BE2C (cell line): ENCODE measurements around the gene PSME4.

Source experiments
- DNase-seq: peaks from one replicate; pipeline ENCODE4 v3.0.0-alpha.2; 2020
- H3K27me3 ChIP-seq: fragments of 250-450 bp; sonication (Bioruptor Pico); 2 replicates; pipeline ENCODE4 v1.5.1; 2020; ENCODE audit warnings: mild to moderate bottlenecking
- H3K36me3 ChIP-seq: fragments of 250-450 bp; sonication (Bioruptor Pico); 2 replicates; pipeline ENCODE4 v1.5.1; 2020; ENCODE audit warnings: mild to moderate bottlenecking
- H3K4me1 ChIP-seq: fragments of 250-450 bp; sonication (Bioruptor Pico); 2 replicates; pipeline ENCODE4 v1.5.1; 2020
- H3K4me3 ChIP-seq: 2 replicates; pipeline ENCODE4 v1.5.1; 2011; ENCODE audit warnings: low read depth, low read length
- H3K9me3 ChIP-seq: fragments of 250-450 bp; sonication (Bioruptor Pico); 2 replicates; pipeline ENCODE4 v1.5.1; 2020
- TF ChIP-seq, protein P1 (sequence below): IDR thresholded peaks from 2 replicates; pipeline ENCODE4 v1.5.1; 2012; ENCODE audit warnings: mild to moderate bottlenecking, low read depth, low read length

The PSME4 gene

DNA sequence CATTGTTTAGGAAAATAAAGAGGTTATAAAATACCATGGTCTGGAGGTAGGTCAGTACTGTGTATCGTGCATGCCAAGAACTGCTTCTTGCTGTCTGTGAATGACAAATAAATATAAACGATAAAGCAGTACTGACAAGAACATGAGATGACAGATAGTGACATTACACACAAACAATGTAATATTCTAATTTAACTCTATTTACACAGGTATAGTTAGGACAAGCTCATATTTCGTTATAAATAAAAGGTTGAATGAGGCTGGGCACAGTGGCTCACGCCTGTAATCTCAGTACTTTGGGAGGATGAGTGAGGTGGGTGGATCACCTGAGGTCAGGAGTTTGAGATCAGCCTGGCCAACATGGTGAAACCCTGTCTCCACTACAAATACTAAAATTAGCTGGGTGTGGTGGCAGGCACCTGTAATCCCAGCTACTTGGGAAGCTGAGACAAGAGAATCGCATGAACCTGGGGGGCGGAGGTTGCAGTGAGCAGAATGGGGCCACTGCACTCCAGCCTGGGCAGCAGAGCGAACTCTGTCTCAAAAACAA, 96.3 kb downstream of the PSME4 start:
- Histone ChIP-seq H3K4me3 (no peak overlapping the region), H3K36me3 (peaks cover 4% of the 10 kb centered on the region; the same call in 1 of the 2 replicates), H3K4me1 (no peaks in the 10 kb centered on the region), H3K9me3 (no peaks in the 10 kb centered on the region), H3K27me3 (no peaks in the 10 kb centered on the region)
- TF ChIP-seq, protein P1, sequence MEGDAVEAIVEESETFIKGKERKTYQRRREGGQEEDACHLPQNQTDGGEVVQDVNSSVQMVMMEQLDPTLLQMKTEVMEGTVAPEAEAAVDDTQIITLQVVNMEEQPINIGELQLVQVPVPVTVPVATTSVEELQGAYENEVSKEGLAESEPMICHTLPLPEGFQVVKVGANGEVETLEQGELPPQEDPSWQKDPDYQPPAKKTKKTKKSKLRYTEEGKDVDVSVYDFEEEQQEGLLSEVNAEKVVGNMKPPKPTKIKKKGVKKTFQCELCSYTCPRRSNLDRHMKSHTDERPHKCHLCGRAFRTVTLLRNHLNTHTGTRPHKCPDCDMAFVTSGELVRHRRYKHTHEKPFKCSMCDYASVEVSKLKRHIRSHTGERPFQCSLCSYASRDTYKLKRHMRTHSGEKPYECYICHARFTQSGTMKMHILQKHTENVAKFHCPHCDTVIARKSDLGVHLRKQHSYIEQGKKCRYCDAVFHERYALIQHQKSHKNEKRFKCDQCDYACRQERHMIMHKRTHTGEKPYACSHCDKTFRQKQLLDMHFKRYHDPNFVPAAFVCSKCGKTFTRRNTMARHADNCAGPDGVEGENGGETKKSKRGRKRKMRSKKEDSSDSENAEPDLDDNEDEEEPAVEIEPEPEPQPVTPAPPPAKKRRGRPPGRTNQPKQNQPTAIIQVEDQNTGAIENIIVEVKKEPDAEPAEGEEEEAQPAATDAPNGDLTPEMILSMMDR: no peak
- no peak for DNase-seq

DNA sequence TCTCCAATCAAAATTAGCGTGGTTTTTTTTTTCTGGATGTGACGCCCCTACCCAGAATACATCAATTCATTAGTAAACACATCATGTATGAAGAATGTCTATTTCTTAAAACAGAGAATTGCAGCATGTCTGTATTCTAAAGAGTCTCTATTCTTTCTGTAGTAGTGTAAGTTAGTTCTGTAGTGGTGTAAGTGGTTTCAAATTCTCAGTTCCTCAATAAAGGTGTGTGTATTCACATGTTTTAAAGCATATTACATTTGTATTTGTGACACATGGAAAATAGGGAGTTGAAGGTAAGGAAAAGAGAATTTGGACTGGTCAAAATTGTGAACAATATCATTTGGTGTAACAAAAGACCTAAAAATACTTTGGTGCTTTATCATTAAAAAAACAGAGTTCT, 103.0 kb downstream of the PSME4 start:
- no peak overlapping the region for H3K4me3 ChIP-seq
- no peak for DNase-seq
- H3K27me3 ChIP-seq: no peaks in the 10 kb centered on the region
- TF ChIP-seq, protein P1: no peak
- peaks cover 5% of the 10 kb centered on the region for H3K36me3 ChIP-seq
- no peaks in the 10 kb centered on the region for H3K4me1 ChIP-seq
- H3K9me3 ChIP-seq: no peaks in the 10 kb centered on the region

DNA sequence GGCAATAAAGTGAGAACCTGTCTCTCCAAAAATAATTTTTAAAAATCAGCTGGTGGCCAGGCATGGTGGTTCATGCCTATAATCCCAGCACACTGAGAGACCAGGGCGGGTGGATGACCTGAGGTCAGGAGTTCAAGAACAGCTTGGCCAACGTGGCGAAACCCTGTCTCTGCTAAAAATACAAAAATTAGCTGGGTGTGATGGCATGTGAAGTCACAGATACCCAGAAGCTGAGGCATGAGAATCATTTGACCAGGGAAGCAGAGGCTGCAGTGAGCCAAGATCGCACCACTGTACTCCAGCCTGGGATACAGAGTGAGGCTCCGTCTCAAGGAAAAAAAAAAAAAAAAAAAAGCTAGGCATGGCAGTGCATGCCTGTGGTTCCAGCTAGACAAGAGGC, 103.6 kb downstream of the PSME4 start:
- TF ChIP-seq, protein P1: no peak
- H3K36me3 ChIP-seq: peaks cover 5% of the 10 kb centered on the region
- no peaks in the 10 kb centered on the region for H3K9me3 ChIP-seq
- DNase-seq: no peak
- no peak overlapping the region for H3K4me3 ChIP-seq
- no peaks in the 10 kb centered on the region for H3K4me1 ChIP-seq
- H3K27me3 ChIP-seq: no peaks in the 10 kb centered on the region

DNA sequence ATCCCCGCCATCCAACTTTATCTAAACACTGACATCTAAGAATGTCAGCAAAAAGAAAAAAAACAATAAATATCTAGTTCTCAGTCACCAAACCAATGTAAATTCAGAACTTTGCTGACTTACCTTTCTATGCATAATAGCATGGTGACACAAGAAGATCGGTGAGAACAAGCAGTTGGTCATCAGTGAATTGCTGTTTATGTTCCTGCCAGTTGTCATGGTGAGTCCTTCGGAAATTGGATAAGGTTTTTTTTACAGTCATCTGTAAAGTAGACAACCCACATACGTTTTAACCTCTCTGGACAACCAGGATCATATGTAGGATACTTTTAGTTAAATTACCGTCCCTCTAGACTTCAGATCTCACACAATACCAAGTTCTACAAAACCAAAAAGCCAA, 104.8 kb downstream of the PSME4 start:
- no peak for DNase-seq
- TF ChIP-seq, protein P1: no peak
- Histone ChIP-seq H3K27me3 (no peaks in the 10 kb centered on the region), H3K4me1 (no peaks in the 10 kb centered on the region), H3K36me3 (peaks cover 5% of the 10 kb centered on the region), H3K9me3 (no peaks in the 10 kb centered on the region), H3K4me3 (no peak overlapping the region)

DNA sequence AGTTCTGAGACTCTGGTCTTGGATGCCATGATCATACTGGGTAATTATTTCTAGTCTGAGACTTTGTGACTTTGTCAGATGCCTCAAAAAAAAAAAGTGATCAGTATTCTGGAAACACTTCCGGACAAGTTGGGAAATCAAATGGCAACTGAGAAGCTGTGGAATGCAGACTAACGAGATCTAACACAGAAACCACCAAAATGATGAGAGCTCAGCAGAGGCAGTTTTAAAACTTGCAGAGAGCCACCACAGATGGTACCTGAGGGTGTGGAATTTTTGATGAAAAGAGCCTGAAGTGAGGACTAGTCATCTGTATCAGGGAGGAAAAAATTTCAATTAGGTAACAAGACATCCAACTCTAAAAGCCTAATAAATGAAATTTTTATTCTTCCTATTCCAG, 105.5 kb downstream of the PSME4 start:
- no peak overlapping the region for H3K4me3 ChIP-seq
- TF ChIP-seq, protein P1: no peak
- H3K9me3 ChIP-seq: no peaks in the 10 kb centered on the region
- H3K4me1 ChIP-seq: no peaks in the 10 kb centered on the region
- DNase-seq: no peak
- H3K36me3 ChIP-seq: peaks cover 5% of the 10 kb centered on the region
- H3K27me3 ChIP-seq: no peaks in the 10 kb centered on the region

DNA sequence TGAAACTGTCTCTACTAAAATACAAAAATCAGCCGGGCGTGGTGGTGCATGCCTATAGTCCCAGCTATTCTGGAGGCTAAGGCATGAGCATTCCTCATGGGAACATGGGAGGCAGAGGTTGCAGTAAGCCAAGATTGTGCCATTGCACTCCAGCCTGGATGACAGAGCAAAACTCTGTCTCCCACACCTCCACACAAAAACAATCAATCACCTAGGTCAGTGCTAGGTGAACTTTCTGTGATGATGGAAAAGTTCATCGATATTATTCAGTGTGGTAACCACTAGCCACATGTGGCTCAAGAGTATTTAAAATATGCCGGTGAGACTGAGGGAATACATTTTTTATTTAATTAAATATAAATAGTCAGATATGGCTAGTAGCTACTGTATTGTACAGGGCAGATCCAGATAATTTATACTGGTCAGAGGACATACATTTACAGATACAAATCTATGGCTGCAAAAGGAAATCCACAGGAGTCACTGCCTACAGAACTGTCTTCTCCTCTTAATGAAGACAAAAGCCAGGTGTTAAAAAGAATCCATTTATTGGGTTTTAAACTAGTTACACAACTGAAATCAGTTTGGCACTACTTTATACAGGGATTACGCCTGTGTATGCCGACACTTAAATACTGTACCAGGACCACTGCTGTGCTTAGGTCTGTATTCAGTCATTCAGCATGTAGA, 107.1 kb downstream of the PSME4 start:
- Histone ChIP-seq H3K36me3 (peaks cover 5% of the 10 kb centered on the region), H3K4me3 (no peak overlapping the region), H3K4me1 (no peaks in the 10 kb centered on the region), H3K27me3 (no peaks in the 10 kb centered on the region), H3K9me3 (no peaks in the 10 kb centered on the region)
- TF ChIP-seq, protein P1: no peak
- no peak for DNase-seq
